Thoracic aorta (tissue), 2 donors: ENCODE data around the gene NUP35. TPM values are rescaled to one million over a fixed set of nuclear protein-coding genes. Genes with fewer than 3 reads are reported as not detected.
"Not testable (repeated sequence)": the region's sequence is repeated elsewhere in the genome, so short reads cannot be mapped to it uniquely, and the experiment has no call there.

Experiments
- ATAC-seq: fragments of 150-250 bp; one replicate; pipeline ENCODE4 v1.8.0; 2017; ENCODE audit warnings: low read depth; ENCODE audit not compliant: insufficient number of reproducible peaks, low FRiP score
- DNase-seq: peaks from one replicate; pipeline ENCODE4 v3.0.0-alpha.2; 2020; ENCODE audit warnings: low spot score
- H3K27ac ChIP-seq, 2 donors: fragments of 200-600 bp; sonication (generic); 1 replicate in 1 of 2; 2 replicates in 1 of 2; pipeline ENCODE4 v1.5.1; 2016; ENCODE audit warnings: mild to moderate bottlenecking in 2 of 2, moderate library complexity in 2 of 2
- H3K27me3 ChIP-seq: fragments of 200-600 bp; sonication (generic); replicated peaks from 2 replicates; pipeline ENCODE4 v1.6.0; 2016; ENCODE audit warnings: mild to moderate bottlenecking; ENCODE audit not compliant: insufficient read depth
- H3K36me3 ChIP-seq: fragments of 200-600 bp; sonication (generic); one replicate; pipeline ENCODE4 v1.5.1; 2016
- H3K4me1 ChIP-seq, 2 donors: fragments of 200-600 bp; sonication (generic); 1 replicate in 1 of 2; 2 replicates in 1 of 2; pipeline versions ENCODE4 v1.5.1 to v1.6.0; 2016; ENCODE audit warnings: low read depth in 2 of 2, mild to moderate bottlenecking in 1 of 2; ENCODE audit not compliant: control insufficient read depth in 1 of 2
- H3K4me3 ChIP-seq: fragments of 200-600 bp; sonication (generic); 2 replicates; pipeline ENCODE4 v1.5.1; 2016; ENCODE audit warnings: mild to moderate bottlenecking
- H3K9me3 ChIP-seq: fragments of 200-600 bp; sonication (generic); 2 replicates; pipeline ENCODE4 v1.5.1; 2016
- total RNA-seq, 2 donors: library from RNA; depleted of rRNA; stranded (reverse); fragments of >200 nt; gene quantifications; one replicate each; pipeline versions ENCODE4 v1.1.0 to v1.2.3, GENCODE V29; 2016
- TF ChIP-seq, protein P1 (sequence below): fragments of 200-600 bp; sonication (generic); IDR thresholded peaks from one replicate; pipeline ENCODE4 v1.5.1; 2019; ENCODE audit warnings: antibody characterized with exemption

The NUP35 gene
- total RNA-seq, 2 donors from 2014 or later: 15.5 to 29.6 TPM

GRCh38 chr2:183157131-183157530 is 32.9 kb downstream of the NUP35 start:
- DNase-seq (no peak), ATAC-seq (no peak)
- no peaks in the 10 kb centered on the region for H3K9me3 ChIP-seq
- no peak overlapping the region for H3K27ac ChIP-seq
- H3K36me3 ChIP-seq: peaks cover 6% of the 10 kb centered on the region
- no peaks in the 10 kb centered on the region for H3K27me3 ChIP-seq
- no peaks in the 10 kb centered on the region for H3K4me1 ChIP-seq
- TF ChIP-seq, protein P1, sequence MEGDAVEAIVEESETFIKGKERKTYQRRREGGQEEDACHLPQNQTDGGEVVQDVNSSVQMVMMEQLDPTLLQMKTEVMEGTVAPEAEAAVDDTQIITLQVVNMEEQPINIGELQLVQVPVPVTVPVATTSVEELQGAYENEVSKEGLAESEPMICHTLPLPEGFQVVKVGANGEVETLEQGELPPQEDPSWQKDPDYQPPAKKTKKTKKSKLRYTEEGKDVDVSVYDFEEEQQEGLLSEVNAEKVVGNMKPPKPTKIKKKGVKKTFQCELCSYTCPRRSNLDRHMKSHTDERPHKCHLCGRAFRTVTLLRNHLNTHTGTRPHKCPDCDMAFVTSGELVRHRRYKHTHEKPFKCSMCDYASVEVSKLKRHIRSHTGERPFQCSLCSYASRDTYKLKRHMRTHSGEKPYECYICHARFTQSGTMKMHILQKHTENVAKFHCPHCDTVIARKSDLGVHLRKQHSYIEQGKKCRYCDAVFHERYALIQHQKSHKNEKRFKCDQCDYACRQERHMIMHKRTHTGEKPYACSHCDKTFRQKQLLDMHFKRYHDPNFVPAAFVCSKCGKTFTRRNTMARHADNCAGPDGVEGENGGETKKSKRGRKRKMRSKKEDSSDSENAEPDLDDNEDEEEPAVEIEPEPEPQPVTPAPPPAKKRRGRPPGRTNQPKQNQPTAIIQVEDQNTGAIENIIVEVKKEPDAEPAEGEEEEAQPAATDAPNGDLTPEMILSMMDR: no peak
- H3K4me3 ChIP-seq: no peak overlapping the region

DNA sequence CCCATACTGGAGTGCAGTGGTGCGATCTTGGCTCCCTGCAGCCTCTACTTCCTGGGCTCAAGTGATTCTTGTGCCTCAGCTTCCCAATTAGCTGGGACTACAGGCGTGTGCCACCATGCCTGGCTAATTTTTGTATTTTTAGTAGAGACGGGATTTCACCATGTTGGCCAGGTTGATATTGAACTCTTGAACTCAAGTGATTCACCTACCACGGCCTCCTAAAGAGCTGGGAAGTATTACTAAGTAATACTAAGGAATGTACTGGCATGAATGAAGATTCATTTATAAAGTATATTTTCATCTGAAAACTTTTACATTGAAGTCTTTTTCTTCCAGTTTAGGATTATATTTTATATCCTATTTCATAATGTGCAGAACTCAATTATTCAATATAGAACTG is 38.1 kb downstream of the NUP35 start:
- DNase-seq (no peak), ATAC-seq (no peak)
- Histone ChIP-seq H3K27ac (no peak overlapping the region), H3K36me3 (peaks cover 6% of the 10 kb centered on the region), H3K4me1 (no peaks in the 10 kb centered on the region), H3K9me3 (no peaks in the 10 kb centered on the region), H3K27me3 (no peaks in the 10 kb centered on the region), H3K4me3 (no peak overlapping the region)
- TF ChIP-seq, protein P1: no peak

GRCh38 chr2:183163821-183164649 is 39.8 kb downstream of the NUP35 start:
- Histone ChIP-seq H3K9me3 (no peaks in the 10 kb centered on the region), H3K27me3 (no peaks in the 10 kb centered on the region), H3K4me3 (no peak overlapping the region), H3K27ac (no peak overlapping the region), H3K4me1 (no peaks in the 10 kb centered on the region), H3K36me3 (peaks cover 6% of the 10 kb centered on the region)
- ATAC-seq: no peak
- TF ChIP-seq, protein P1: no peak
- no peak for DNase-seq

GRCh38 chr2:183164650-183165015 is 40.4 kb downstream of the NUP35 start:
- no peaks in the 10 kb centered on the region for H3K4me1 ChIP-seq
- H3K27me3 ChIP-seq: no peaks in the 10 kb centered on the region
- TF ChIP-seq, protein P1: no peak
- DNase-seq (no peak), ATAC-seq (no peak)
- H3K27ac ChIP-seq: no peak overlapping the region
- H3K9me3 ChIP-seq: no peaks in the 10 kb centered on the region
- peaks cover 6% of the 10 kb centered on the region for H3K36me3 ChIP-seq
- H3K4me3 ChIP-seq: no peak overlapping the region

- ATAC-seq (no peak), DNase-seq (no peak)
- Histone ChIP-seq H3K36me3 (peaks cover 6% of the 10 kb centered on the region), H3K4me3 (no peak overlapping the region), H3K27me3 (no peaks in the 10 kb centered on the region), H3K4me1 (no peaks in the 10 kb centered on the region), H3K27ac (no peak overlapping the region), H3K9me3 (no peaks in the 10 kb centered on the region)
- TF ChIP-seq, protein P1: no peak
Measured at GRCh38 chr2:183166210-183166609, 42.0 kb downstream of the NUP35 start.

DNA sequence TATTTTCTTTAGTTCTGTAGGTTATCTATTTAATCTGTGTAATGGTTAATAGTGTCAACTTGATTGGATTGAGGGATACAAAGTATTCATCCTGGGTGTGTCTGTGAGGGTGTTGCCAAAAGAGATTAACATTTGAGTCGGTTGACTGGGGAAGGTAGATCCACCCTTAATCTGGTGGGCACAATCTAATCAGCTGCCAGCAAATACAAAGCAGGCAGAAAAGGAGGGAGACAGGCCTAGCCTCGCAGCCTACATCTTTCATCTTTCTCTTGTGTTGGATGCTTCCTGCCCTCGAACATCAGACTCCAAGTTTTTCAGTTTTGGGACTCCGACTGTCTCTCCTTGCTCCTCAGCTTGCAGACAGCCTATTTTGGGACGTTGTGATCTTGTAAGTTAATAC is 42.7 kb downstream of the NUP35 start:
- not testable (repeated sequence) for H3K36me3 ChIP-seq, H3K4me1 ChIP-seq, H3K4me3 ChIP-seq, H3K27ac ChIP-seq, DNase-seq, ATAC-seq, H3K27me3 ChIP-seq, H3K9me3 ChIP-seq
